HepG2 (cell line): ENCODE results near the gene ANKMY2.

Source experiments
- ATF1 ChIP-seq: IDR thresholded peaks from 2 replicates; pipeline ENCODE4 v1.6.1; 2016; ENCODE audit warnings: mild to moderate bottlenecking, control low read depth
- CREB1 ChIP-seq, 2 experiments: fragments of 450-650 bp in 1 of 2; IDR thresholded peaks; 2 replicates each; pipeline ENCODE4 v1.6.1; 2016 to 2017; ENCODE audit warnings: control low read depth in 1 of 2, mild to moderate bottlenecking in 1 of 2, missing compliant biosample characterization in 1 of 2, missing genetic modification characterization in 1 of 2
- FOXA3 ChIP-seq: IDR thresholded peaks from 2 replicates; pipeline ENCODE4 v1.6.1; 2016; ENCODE audit warnings: missing genetic modification reagents, missing compliant biosample characterization
- GTF2F1 ChIP-seq: fragments of 150-350 bp; IDR thresholded peaks from 2 replicates; pipeline ENCODE4 v1.6.1; 2014; ENCODE audit warnings: low read length
- HNRNPH1 ChIP-seq: fragments of 200-400 bp; formaldehyde crosslinking; optimal IDR thresholded peaks from 2 replicates; pipeline ENCODE3; 2017; ENCODE audit warnings: mild to moderate bottlenecking, low read depth, low read length
- PTBP1 ChIP-seq: fragments of 200-400 bp; formaldehyde crosslinking; IDR thresholded peaks from 2 replicates; pipeline ENCODE4 v1.6.1; 2018; ENCODE audit warnings: low read length, low read depth; ENCODE audit not compliant: poor library complexity, severe bottlenecking
- RAD21 ChIP-seq: fragments of 450-650 bp; formaldehyde crosslinking; IDR thresholded peaks from 2 replicates; pipeline ENCODE4 v1.5.0; 2020; ENCODE audit warnings: mild to moderate bottlenecking
- SAFB2 ChIP-seq: sonication (generic); formaldehyde crosslinking; IDR thresholded peaks from 2 replicates; pipeline ENCODE4 v1.5.1; 2020; ENCODE audit warnings: missing genetic modification reagents, low read depth, mild to moderate bottlenecking, borderline replicate concordance
- YY1 ChIP-seq: IDR thresholded peaks from 2 replicates; pipeline ENCODE4 v1.6.1; 2011; ENCODE audit warnings: low read length, low read depth, moderate library complexity, mild to moderate bottlenecking; ENCODE audit not compliant: insufficient read depth, insufficient replicate concordance
- ZNF121 ChIP-seq: sonication (generic); formaldehyde crosslinking; IDR thresholded peaks from 2 replicates; pipeline ENCODE4 v1.5.0; 2020; ENCODE audit warnings: mild to moderate bottlenecking, missing genetic modification reagents
- TF ChIP-seq, protein P1 (sequence below): sonication (generic); formaldehyde crosslinking; IDR thresholded peaks from 2 replicates; pipeline ENCODE4 v1.5.0; 2020; ENCODE audit warnings: mild to moderate bottlenecking, missing genetic modification reagents, moderate library complexity

DNA sequence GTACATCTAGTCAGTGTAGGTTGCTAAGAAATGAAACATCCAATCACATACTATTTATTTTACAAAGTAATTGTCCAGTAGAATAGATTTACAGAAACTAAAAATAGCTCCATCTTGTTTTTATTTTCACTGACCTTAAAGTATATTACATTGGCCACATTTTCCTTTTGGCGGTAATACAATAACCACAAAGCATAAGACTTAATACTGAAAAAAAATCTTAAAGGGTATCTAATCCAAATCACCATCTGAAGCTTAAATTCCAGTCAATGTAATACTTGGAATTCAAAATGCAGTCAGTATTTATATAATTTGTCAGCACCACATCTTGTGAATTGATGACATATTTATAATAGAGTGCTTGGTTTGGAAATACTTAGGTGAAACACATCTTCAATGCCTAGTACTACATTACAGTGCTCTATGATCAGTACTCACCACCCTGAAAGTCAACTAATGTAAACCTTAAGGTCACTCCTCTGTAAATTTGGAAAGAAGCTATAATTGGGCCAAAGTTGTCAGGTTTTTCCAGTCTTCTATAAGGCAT is 8.9 kb downstream of the ANKMY2 start:
- TF ChIP-seq CREB1 (IDR thresholded peaks at IDR 0.05) (no peak), CREB1 (CRISPR knock-in tag; IDR thresholded peaks at IDR 0.05) (no peak), HNRNPH1 (no peak), FOXA3 (CRISPR knock-in tag) (no peak), SAFB2 (no peak), GTF2F1 (no peak), ATF1 (no peak), YY1 (no peak), ZNF121 (no peak), RAD21 (CRISPR knock-in tag) (no peak), PTBP1 (no peak)
- TF ChIP-seq, protein P1, sequence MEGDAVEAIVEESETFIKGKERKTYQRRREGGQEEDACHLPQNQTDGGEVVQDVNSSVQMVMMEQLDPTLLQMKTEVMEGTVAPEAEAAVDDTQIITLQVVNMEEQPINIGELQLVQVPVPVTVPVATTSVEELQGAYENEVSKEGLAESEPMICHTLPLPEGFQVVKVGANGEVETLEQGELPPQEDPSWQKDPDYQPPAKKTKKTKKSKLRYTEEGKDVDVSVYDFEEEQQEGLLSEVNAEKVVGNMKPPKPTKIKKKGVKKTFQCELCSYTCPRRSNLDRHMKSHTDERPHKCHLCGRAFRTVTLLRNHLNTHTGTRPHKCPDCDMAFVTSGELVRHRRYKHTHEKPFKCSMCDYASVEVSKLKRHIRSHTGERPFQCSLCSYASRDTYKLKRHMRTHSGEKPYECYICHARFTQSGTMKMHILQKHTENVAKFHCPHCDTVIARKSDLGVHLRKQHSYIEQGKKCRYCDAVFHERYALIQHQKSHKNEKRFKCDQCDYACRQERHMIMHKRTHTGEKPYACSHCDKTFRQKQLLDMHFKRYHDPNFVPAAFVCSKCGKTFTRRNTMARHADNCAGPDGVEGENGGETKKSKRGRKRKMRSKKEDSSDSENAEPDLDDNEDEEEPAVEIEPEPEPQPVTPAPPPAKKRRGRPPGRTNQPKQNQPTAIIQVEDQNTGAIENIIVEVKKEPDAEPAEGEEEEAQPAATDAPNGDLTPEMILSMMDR (CRISPR knock-in tag): no peak
